Panc1 (cell line): ENCODE results near the gene PRR20G. TPM values are rescaled to one million over a fixed set of nuclear protein-coding genes. Genes with fewer than 3 reads are reported as not detected.

ENCODE experiments used
- ATAC-seq: fragments of 200-7000 bp; cut with Tn5 transposase; 2 replicates; pipeline ENCODE4 v1.9.1; 2020; ENCODE audit warnings: mild to moderate bottlenecking, moderate library complexity
- BruUV-seq: library from RNA; stranded (reverse); fragments of 400-500 nt; replicated peaks from 2 replicates; lab custom pipeline; 2021; lab: Mats Ljungman, UMichigan
- CTCF ChIA-PET: fragments of 300-600 bp; sonication (Branson Sonifier 250); formaldehyde crosslinking; loops from one replicate; lab custom pipeline; 2022; ENCODE audit warnings: antibody characterized with exemption; lab: Charles Lee
- POLR2A ChIA-PET: fragments of 300-600 bp; sonication (Branson Sonifier 250); formaldehyde crosslinking; loops from one replicate; lab custom pipeline; 2022; ENCODE audit warnings: antibody characterized with exemption; lab: Charles Lee
- DNase-seq: peaks from one replicate; pipeline ENCODE4 v3.0.0-alpha.2; 2010; ENCODE audit warnings: low read depth, low spot score
- H3K27ac ChIP-seq: 2 replicates; pipeline ENCODE4 v1.5.1; 2011; ENCODE audit warnings: mild to moderate bottlenecking, low read length, inconsistent platforms
- H3K27me3 ChIP-seq: fragments of 200-500 bp; sonication (Bioruptor generic); 2 replicates; pipeline ENCODE4 v1.6.0; 2014; ENCODE audit warnings: low read length, inconsistent platforms; ENCODE audit not compliant: control insufficient read depth, insufficient read depth
- H3K36me3 ChIP-seq: fragments of 200-500 bp; sonication (Bioruptor generic); 2 replicates; pipeline ENCODE4 v1.5.1; 2014; ENCODE audit warnings: inconsistent platforms, mild to moderate bottlenecking, low read length, moderate library complexity; ENCODE audit not compliant: control insufficient read depth, insufficient read depth
- H3K4me1 ChIP-seq: 2 replicates; pipeline ENCODE4 v1.5.1; 2011; ENCODE audit warnings: inconsistent platforms, mild to moderate bottlenecking, low read length, moderate library complexity; ENCODE audit not compliant: control insufficient read depth, insufficient read depth
- H3K4me3 ChIP-seq, 2 experiments: 2 replicates each; pipeline ENCODE4 v1.5.1; 2011 to 2012; ENCODE audit warnings: low read depth in 2 of 2, low read length in 2 of 2, mild to moderate bottlenecking in 2 of 2, inconsistent platforms in 1 of 2, moderate library complexity in 1 of 2
- H3K9me3 ChIP-seq: fragments of 200-500 bp; sonication (Bioruptor generic); 2 replicates; pipeline ENCODE4 v1.5.1; 2014; ENCODE audit warnings: low read depth, mild to moderate bottlenecking, inconsistent platforms, low read length, moderate library complexity; ENCODE audit not compliant: control insufficient read depth, insufficient read depth
- CTCF ChIP-seq: fragments of 450-650 bp; IDR thresholded peaks from 2 replicates; pipeline ENCODE4 v1.5.1; 2017; ENCODE audit warnings: mild to moderate bottlenecking
- POLR2AphosphoS5 ChIP-seq: IDR thresholded peaks from 2 replicates; pipeline ENCODE4 v1.6.1; 2012; ENCODE audit warnings: mild to moderate bottlenecking, low read depth, low read length, moderate library complexity
- REST ChIP-seq, 2 experiments: IDR thresholded peaks; 2 replicates each; pipeline ENCODE4 v1.6.1; 2011 to 2012; ENCODE audit warnings: low read depth in 2 of 2, control low read depth in 1 of 2, low read length in 1 of 2, mild to moderate bottlenecking in 1 of 2, moderate library complexity in 1 of 2; ENCODE audit not compliant: insufficient read depth in 1 of 2
- SIN3A ChIP-seq: IDR thresholded peaks from 2 replicates; pipeline ENCODE4 v1.6.1; 2012; ENCODE audit warnings: low read depth, mild to moderate bottlenecking, low read length, moderate library complexity, borderline replicate concordance; ENCODE audit not compliant: insufficient read depth
- TCF7L2 ChIP-seq: IDR thresholded peaks from 2 replicates; pipeline ENCODE4 v1.6.1; 2011; ENCODE audit warnings: mild to moderate bottlenecking, low read depth, low read length, inconsistent platforms
- in situ Hi-C: cut with HindIII; loops from 2 replicates; pipeline ENCODE4 v1.10.0; 2016; ENCODE audit warnings: low sequenced_read_pairs, low pct_unique_long_range_greater_than_20kb
- intact Hi-C: fragments of 100-400 bp; cut with micrococcal nuclease; formaldehyde crosslinking; loops from one replicate; pipeline ENCODE4 v1.10.0; 2022; ENCODE audit not compliant: unreplicated experiment
- total RNA-seq: library from RNA; stranded (reverse); gene quantifications from one replicate; pipeline ENCODE4 v1.2.1, GENCODE V29; 2021; ENCODE audit not compliant: unreplicated experiment

Gene PRR20G
- total RNA-seq, 1 experiment from 2014 or later: not detected

- Histone ChIP-seq H3K27me3 (no peaks in the 10 kb centered on the region), H3K4me3 (no peak overlapping the region), H3K36me3 (no peaks in the 10 kb centered on the region), H3K9me3 (no peaks in the 10 kb centered on the region), H3K27ac (no peak overlapping the region), H3K4me1 (no peaks in the 10 kb centered on the region)
- ChIA-PET CTCF (no interaction called here), POLR2A (no interaction called here)
- in situ Hi-C loops (no loop called here), intact Hi-C loops (no loop called here)
- DNase-seq (no peak), ATAC-seq (no peak)
- BruUV-seq: no TSS peak
- TF ChIP-seq CTCF (no peak), TCF7L2 (no peak), SIN3A (no peak), POLR2AphosphoS5 (no peak), REST (IDR thresholded peaks at IDR 0.05; ENCODE audit: insufficient read depth in 1 of 2, low read depth in 2 of 2, low read length in 1 of 2) (no peak)
Observed at GRCh38 chr3:127260416-127260815, 27.4 kb downstream of the PRR20G start.

GRCh38 chr3:127259882-127260281, 28.0 kb downstream of the PRR20G start:
- ChIA-PET POLR2A (no interaction called here), CTCF (no interaction called here)
- ATAC-seq (no peak), DNase-seq (no peak)
- Histone ChIP-seq H3K4me3 (no peak overlapping the region), H3K27ac (no peak overlapping the region), H3K36me3 (no peaks in the 10 kb centered on the region), H3K9me3 (no peaks in the 10 kb centered on the region), H3K27me3 (no peaks in the 10 kb centered on the region), H3K4me1 (no peaks in the 10 kb centered on the region)
- intact Hi-C loops (loop anchor here (10.0 kb wide), 1 partner anchor 195 kb away; no protein-coding TSS in a partner anchor), in situ Hi-C loops (no loop called here)
- no peak for TF ChIP-seq CTCF
- TF ChIP-seq POLR2AphosphoS5: no peak
- TF ChIP-seq SIN3A: no peak
- no peak for TF ChIP-seq REST (IDR thresholded peaks at IDR 0.05; ENCODE audit: insufficient read depth in 1 of 2, low read depth in 2 of 2, low read length in 1 of 2)
- TF ChIP-seq TCF7L2: no peak
- BruUV-seq: no TSS peak
